SK-N-SH treated with all-trans-retinoic acid at 6 μM for 48 hours (cell line): ENCODE data around the gene ARHGAP8.

ENCODE experiments used
- ARNTL ChIP-seq: fragments of 450-650 bp; formaldehyde crosslinking; IDR thresholded peaks from 2 replicates; pipeline ENCODE4 v1.5.0; 2020; ENCODE audit warnings: low read depth, mild to moderate bottlenecking, moderate library complexity, borderline replicate concordance
- BACH2 ChIP-seq: fragments of 250-450 bp; sonication (Bioruptor Pico); IDR thresholded peaks from 2 replicates; pipeline ENCODE4 v1.9.0; 2021; ENCODE audit warnings: mild to moderate bottlenecking, borderline replicate concordance
- CSDC2 ChIP-seq: fragments of 250-450 bp; sonication (Bioruptor Pico); IDR thresholded peaks from 2 replicates; pipeline ENCODE4 v1.5.0; 2020; ENCODE audit warnings: mild to moderate bottlenecking, moderate library complexity
- CSRNP3 ChIP-seq: fragments of 250-450 bp; sonication (Bioruptor Pico); IDR thresholded peaks from 2 replicates; pipeline ENCODE4 v1.5.1; 2021; ENCODE audit warnings: mild to moderate bottlenecking, moderate library complexity
- OSR1 ChIP-seq: fragments of 250-450 bp; sonication (Bioruptor Pico); IDR thresholded peaks from 2 replicates; pipeline ENCODE4 v1.8.0; 2022; ENCODE audit warnings: moderate library complexity, mild to moderate bottlenecking, inconsistent platforms
- PATZ1 ChIP-seq: fragments of 250-450 bp; sonication (Bioruptor Pico); IDR thresholded peaks from 2 replicates; pipeline ENCODE4 v1.8.0; 2020; ENCODE audit warnings: mild to moderate bottlenecking, moderate library complexity, borderline replicate concordance
- POU6F1 ChIP-seq: fragments of 250-450 bp; sonication (Bioruptor Pico); IDR thresholded peaks from 2 replicates; pipeline ENCODE4 v1.8.0; 2021; ENCODE audit warnings: low read depth, mild to moderate bottlenecking, moderate library complexity, borderline replicate concordance
- RARB ChIP-seq: fragments of 250-450 bp; sonication (Bioruptor Pico); IDR thresholded peaks from 2 replicates; pipeline ENCODE4 v1.8.0; 2021; ENCODE audit warnings: mild to moderate bottlenecking, moderate library complexity
- SNAI2 ChIP-seq: fragments of 250-450 bp; sonication (Bioruptor Pico); IDR thresholded peaks from 2 replicates; pipeline ENCODE4 v1.5.0; 2020; ENCODE audit warnings: mild to moderate bottlenecking, moderate library complexity
- ZFP3 ChIP-seq: fragments of 250-450 bp; sonication (Bioruptor Pico); IDR thresholded peaks from 2 replicates; pipeline ENCODE4 v1.5.0; 2020; ENCODE audit warnings: mild to moderate bottlenecking, moderate library complexity
- ZNF565 ChIP-seq: fragments of 450-650 bp; formaldehyde crosslinking; conservative IDR thresholded peaks from 2 replicates; pipeline ENCODE4 v1.5.0; 2020; ENCODE audit warnings: low read depth, mild to moderate bottlenecking, moderate library complexity
- ZNF70 ChIP-seq: fragments of 450-650 bp; formaldehyde crosslinking; IDR thresholded peaks from 2 replicates; pipeline ENCODE4 v1.5.0; 2020; ENCODE audit warnings: mild to moderate bottlenecking, moderate library complexity

GRCh38 chr22:44881624-44882023 lies 129.2 kb downstream of the ARHGAP8 start:
- TF ChIP-seq PATZ1 (no peak), ZNF70 (CRISPR knock-in tag) (no peak), CSDC2 (no peak), POU6F1 (CRISPR knock-in tag) (no peak), ZNF565 (no peak), ARNTL (CRISPR knock-in tag) (no peak), RARB (CRISPR knock-in tag) (no peak), CSRNP3 (no peak), SNAI2 (CRISPR knock-in tag) (no peak), ZFP3 (CRISPR knock-in tag) (no peak), BACH2 (no peak), OSR1 (no peak)
